GM23248 (cell line): ENCODE results near the gene EDC4.

Source experiments
- EZH2 ChIP-seq: fragments of 200-600 bp; sonication (generic); IDR thresholded peaks from 2 replicates; pipeline ENCODE4 v1.6.1; 2018; ENCODE audit warnings: antibody characterized with exemption, mild to moderate bottlenecking; ENCODE audit not compliant: insufficient read depth, poor library complexity, severe bottlenecking
- EZH2phosphoT487 ChIP-seq: fragments of 200-600 bp; sonication (generic); IDR thresholded peaks from 2 replicates; pipeline ENCODE4 v1.6.1; 2018; ENCODE audit warnings: antibody characterized with exemption, moderate library complexity, mild to moderate bottlenecking, low read depth; ENCODE audit not compliant: insufficient read depth

GRCh38 chr16:67922221-67922620 is 49.4 kb downstream of the EDC4 start:
- TF ChIP-seq EZH2 (no peak), EZH2phosphoT487 (no peak)
